GM21360 (cell line): Measurements from ENCODE around the gene CSNK2A1.
"Not testable (repeated sequence)": the region's sequence is repeated elsewhere in the genome, so short reads cannot be mapped to it uniquely, and the experiment has no call there.

Experiments used
- ATAC-seq: cut with Tn5 transposase; IDR thresholded peaks from one replicate; pipeline ENCODE4 v1.9.1; 2021; ENCODE audit warnings: mild to moderate bottlenecking, moderate library complexity; ENCODE audit not compliant: unreplicated experiment

CSNK2A1 gene

DNA sequence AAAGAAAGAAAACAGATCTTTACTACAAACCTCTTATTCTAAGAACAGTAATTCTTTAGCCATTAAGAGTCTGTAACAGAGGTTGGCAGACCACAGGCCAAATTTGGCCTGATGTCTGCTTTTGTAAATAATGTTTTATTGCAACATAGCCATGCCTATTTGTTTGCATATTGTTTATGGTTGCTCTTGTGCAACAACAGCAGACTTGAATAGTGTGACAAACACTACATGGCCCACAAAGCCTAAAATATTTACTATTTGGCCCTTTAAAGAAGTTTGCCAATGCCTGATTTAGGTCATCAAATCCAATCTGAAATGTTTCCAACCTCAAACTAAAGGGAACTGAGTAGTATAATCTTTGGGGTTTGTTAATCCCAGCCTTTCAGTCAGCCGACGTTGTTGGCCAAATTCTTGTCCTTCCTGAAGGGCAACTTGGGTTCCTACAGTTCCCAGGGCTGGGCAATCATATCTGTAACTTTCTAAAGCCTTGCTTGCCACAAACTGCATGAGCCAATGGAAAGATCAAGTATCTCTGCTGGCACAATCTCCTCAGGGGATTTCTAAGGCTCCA, 47.4 kb downstream of the CSNK2A1 start:
- ATAC-seq: no peak

DNA sequence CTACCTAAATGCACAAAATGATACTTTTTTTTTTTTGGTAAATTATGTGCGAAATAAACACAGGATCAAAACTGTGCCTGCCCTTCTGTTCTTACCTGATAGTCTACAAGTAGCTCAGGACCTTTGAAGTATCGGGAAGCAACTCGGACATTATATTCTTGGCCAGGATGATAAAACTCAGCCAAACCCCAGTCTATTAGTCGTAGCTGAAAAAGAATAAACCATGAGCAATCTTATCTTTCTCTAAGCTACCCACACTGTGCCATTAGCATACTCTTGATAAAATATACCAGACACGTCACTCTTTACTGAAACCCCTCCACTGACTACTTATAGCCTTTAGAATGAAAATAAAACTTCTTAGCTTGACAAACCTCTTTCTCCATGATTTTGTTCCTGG, 51.4 kb downstream of the CSNK2A1 start:
- no peak for ATAC-seq

DNA sequence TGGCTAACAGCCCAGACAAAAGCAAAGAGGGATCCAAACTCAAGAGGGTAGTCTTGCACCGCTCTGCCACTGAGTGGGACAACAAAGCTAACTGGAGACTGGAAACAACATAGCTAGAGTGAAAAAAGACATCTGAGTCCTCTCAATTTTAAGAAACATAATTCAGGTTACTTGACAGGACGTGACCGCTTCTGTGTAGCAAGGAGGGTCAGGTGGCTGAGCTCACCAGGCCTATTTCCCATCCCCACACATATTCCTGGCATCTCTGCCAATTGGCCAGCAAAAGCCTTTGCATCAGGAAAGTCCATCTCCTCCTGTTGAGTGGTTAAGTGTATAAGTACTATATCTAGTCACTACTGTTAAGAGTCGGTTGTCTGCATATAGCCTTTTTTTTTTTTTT, 55.9 kb downstream of the CSNK2A1 start:
- ATAC-seq: no peak

DNA sequence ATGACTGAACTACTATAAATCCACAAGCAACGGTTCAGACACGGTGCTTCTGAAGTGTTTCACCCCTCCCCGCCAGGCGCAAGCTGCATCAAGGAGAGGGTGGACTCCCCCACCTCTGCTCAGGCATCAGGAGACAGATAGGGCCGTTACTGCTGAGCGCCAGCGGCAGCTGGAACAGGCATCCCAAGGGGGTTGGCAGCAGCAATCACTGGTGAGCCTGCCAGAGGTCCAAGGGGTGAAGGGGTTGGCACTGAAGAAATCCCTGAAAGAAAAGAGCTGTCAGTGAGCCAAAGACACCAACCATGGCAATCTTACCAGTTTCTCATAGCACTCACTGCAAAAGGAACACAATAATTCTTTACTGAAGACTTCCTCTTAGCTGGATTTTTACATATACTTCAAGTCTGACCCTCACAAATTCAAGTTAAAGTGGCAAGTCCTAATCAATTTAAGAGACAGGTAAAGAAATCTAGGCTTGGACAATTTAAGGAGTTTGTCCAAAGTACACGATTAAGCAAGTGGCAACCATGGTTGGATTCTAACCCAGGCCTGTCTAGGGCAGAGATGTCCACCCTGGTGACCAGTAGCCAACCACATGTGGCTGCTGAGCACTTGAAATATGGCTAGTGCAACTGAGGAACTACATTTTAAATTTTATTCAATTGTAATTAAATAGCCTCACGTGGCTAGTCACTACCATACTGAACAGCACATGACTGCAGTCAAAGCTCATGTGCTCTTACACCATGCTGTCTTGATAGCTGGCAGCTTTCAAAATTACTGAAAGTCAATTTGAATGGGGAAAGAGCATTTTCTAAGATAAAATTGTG, 59.6 kb downstream of the CSNK2A1 start:
- no peak for ATAC-seq

DNA sequence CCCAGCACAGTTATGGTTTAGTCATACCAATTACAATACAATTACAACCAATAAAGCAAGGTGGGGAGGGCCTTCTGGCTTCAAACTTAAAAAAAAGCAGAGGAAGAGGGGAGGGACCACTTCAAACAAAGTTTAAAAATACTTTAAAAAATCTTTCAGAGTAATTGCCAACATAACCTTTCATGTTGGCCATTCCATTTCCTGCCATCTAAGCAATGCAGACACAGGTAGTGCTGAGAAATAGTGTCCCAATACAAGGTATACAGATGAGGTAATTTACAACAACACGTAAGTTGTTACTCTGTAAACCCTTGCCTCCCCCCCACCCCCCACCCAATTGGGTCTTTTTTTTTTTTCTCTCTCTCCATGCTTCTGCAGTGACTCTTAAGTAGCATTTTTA, 62.4 kb downstream of the CSNK2A1 start:
- no peak for ATAC-seq

DNA sequence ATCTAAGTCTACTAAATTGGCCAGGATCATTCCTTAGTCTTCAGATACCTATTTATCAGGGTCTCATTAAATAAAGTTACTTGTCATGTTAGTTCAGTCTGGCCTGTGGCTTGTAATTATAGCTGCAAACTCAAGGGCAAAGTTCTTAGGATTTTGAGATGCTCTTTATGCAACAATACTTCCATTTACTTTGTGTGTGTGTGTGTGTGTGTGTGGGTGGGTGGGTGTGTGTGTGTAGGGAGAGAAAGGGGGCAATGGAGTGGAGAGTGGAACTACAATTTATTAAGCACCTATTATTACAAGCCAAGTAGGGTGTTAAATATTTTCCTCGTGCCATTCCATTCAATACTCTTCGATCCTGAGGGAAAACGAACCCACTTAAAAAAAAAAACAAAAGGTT, 63.5 kb downstream of the CSNK2A1 start:
- ATAC-seq: no peak

DNA sequence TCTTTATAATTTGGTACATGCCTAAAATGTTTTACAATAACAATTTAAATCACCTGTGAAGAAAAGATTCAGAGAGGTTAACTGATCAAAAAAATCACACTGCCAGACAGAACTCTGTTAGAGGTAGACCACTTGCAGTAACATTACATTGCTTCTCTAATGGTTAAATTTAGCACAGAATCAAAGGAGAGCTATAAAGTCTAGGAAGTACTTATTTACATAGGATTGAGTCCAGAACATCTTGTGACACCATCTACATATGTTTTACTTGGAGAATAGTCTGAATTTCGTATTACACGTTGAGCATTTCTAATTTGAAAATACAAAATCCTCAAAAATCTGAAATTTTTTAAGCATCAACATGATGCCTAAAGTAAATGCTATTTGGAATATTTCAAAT, 64.1 kb downstream of the CSNK2A1 start:
- ATAC-seq: no peak

DNA sequence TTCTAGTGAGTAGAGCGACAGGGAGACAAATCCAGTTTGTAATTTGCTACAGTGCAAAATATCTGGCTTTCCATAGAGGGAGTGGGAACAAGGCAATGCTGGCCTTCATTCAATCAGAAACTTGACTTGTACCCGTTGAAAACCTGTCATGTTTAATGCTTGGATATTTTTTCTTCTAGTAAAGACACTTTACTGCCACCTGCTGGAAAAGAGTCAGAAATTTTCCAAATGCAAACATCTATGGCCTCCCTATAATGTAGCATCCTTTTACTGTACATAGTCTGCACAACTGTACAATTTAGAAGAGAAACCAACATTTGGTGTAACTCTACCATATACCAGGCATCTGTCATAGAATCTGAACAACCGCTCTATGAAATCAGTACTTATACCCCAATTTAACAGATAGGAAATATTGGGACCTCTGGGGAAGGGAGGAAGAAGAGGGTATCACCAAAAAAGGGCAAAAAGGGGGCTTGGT, 64.6 kb downstream of the CSNK2A1 start:
- ATAC-seq: no peak

DNA sequence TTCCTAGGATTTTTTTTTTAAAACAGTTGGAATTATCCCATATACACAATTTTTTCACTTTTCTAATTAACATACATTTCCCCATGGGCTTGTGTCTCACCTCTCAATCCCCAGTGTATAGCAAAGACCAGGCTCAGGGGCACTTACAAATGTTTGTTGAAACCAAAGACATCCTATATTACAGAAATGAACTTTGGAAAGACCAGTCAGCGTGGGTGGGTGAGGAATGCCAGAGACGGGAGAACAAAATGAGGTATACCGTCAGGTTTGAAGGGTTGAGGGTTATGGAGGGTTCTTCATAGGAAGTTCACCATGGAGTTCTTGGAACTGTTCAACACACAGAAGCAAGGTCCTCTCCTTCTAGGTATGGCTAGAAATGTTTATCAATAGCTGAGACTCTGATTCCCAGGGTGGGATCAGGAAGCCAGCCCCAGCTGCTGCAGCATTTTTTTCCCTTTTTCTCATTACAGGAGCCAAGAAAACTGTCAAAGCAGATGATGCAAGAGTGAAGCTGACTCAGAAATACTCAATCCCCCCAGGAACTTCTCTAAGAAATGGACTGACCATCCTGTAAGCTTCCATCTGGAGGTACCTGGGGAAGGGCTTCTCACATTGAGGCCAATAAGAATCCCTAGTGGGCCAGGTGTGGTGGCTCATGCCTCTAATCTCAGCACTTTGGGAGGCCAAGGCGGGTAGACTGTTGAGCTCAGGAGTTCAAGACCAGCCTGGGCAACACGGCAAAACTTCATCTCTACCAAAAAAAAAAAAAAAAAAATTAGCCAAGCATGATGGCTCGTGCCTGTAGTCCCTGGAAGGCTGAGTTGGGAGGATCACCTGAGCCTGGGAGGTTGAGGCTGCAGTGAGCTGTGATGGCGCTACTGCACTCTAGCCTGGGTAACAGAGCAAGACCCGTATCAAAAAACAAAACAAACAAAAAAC, 65.3 kb downstream of the CSNK2A1 start:
- ATAC-seq: no peak

DNA sequence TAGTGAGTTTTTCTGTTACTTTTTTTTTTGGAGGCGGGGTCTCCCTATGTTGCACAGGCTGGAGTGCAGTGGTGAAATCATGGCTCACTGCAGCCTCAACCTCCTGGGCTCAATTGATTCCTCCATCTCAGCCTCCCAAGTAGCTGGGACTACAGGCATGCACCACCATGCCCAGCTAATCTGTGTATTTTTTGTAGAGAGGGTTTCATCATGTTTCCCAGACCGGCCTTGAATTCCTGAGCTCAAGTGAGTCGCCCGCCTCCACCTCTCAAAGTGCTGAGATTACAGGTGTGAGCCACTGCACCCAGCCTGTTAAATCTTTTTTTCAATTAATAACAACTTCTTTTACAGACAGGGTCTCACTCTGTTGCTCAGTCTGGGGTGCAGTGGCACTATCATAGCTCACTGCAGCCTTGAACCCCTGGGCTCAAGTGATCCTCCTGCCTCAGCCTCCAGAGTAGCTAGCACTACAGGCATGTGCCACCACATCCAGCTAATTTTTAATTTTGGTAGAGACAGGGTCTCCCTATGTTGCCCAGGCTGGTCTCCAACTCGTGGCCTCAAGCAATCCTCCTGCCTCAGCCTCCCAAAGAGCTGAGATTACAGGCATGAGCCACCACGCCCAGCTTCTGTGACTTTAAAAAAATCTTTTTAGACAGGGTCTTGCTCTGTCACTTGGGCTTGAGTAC, 66.9 kb downstream of the CSNK2A1 start:
- ATAC-seq: not testable (repeated sequence)

DNA sequence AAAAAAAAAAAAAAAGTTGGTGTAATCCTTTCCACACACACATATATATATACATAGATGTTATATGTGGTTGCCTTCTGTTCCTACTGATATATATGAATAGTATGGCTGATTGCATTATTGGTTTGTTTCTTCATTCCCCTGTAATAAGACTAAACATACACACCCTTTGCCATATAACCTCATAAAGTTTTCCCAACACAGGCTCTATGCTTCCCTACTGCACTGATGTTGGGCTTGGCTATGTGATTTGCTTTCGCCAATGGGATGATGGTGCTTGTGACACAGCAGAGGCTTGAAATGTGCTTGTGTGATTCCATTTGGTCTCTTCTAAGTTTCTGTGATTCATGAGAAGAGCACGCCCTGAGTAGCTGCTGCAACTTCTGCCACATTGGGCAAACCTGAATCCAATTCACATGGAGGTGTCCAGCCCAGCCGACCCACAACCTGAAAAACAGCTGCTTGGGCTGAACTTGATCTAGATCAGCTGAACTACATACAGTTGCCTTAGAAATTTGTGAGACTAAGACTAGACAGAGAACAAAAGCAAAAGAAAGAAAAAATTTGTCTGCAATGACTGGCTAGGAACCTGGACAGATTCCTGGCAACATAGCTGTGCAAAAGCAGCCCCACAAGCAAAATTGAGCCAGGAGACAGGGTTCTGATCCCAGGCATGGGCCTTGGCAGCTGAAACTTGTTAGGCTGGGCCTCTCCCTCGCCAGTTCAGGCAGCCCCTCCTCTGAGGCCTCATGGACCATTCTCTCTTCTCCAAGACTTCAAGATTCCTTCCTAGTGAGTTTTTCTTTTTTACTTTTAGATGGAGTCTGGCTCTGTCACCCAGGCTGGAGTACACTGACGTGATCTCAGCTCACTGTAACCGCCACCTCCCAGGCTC, 67.9 kb downstream of the CSNK2A1 start:
- ATAC-seq: no peak

DNA sequence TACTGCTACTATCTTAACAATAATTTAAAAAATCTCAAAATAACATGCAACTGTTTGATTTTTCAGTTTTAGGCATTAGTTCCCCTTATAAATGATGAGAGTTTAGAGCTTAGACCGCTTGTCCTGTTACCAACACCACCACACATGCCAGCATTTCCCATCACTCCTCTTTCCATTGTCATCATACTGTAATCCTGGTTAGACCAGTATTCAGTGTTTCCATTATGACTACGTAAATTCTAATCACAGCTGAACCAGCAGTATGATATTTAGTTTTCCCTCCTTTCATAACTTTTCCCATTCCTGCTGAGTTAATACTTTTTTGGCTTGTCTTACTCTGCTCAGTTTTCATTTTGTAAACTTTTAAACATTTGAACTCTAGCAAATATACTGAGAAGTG, 69.0 kb downstream of the CSNK2A1 start:
- ATAC-seq: no peak

DNA sequence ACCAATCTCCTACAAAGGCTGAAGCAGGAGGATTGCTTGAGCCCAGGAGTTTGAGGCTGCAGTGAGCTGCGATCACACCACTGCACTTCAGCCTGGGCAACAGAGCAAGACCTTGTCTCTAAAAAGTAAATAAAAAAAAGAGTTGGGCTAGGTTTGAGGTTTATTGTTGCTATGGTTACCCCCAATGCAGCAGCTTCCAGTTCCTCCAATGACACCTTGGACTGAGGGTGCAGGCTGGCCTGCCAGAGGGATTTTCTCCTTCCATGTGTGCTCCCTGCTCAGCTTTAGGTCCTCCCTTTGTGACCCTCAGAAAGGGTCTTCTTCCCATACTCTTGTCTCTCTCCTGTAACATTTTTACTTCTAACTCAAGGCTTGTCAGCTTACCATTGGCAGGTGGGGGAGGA, 70.7 kb downstream of the CSNK2A1 start:
- ATAC-seq: no peak

DNA sequence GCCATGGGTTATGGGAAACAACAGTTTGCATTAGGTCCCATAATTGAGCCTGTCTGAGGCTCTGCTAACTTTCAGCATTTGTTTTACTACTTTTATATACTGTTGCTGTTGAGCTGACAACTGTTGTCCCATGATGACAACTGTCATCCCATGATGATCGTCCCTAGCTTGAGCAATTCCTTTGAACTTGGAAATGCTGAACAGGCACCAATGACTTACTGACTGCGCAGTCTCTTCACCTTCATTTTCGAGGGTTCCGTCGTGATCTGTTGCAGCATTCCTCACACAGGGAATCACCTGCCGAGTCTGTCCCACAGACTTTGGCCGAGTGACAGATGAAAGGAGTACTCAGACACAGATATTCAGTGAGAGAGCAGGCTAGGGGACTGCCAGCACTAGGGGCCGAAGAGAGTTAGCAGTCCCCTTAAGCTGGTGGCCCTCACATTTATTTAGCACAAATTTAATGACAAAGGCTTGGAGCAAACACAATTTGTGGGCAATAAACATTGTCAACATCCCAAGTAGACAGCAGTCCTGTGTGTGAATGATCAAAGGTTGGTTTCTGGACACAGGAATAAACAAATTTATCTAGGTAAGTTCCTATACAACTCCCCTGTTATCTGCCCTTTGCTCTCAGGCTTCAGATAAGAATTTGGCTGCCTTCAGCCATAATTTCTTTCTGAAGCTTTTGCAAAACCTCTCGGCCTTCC, 71.3 kb downstream of the CSNK2A1 start:
- ATAC-seq: no peak

DNA sequence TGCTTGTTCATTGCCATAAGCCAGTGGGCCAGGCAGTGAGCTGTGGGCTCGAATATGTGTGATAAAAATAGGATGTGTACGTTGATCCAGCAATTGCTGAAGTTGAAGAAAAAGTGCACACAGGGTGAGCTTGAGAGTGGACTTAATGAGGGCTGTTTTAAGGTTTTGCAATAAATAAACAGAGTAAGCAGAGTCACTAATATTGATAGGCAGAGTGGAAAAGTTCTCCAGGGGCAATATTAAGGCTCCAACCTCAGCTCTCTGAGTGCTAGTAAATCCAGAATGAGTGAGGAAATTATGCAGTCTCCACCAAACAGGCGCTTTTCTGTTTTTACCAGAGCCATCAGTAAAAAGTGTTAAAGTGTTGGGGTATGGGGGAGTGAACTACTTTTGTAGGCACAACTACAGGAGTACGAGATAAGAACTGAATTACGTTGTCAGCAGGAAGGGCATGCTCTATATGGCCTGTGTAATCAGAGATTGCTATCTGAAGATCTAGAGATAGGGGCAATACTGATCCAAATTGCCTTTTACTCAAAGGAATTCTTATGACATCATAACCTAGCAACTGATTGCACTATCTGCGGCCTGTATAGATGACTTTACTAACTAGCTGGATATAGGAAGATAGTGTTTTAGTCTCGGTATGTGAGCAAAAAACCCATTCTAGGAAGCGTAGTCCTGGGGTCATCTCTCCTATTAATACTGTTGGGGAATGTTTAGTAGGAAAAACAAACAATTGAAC, 73.7 kb downstream of the CSNK2A1 start:
- no peak for ATAC-seq

DNA sequence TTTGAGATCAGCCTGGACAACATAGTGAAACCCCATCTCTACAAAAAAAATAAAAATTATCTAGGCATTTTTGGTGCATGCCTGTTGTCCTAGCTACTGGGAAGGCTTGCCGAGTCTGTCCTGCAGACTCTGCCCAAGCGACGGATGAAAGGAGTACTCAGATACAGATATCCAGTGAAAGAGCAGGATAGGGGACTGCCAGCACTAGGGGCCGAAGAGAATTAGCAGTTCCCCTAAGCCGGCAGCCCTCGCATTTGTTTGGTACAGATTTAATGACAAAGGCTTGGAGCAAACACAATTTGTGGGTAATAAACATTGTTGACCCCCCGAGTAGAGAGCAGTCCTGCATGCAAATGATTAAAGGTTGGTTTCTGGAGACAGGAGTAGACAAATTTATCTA, 75.8 kb downstream of the CSNK2A1 start:
- no peak for ATAC-seq

DNA sequence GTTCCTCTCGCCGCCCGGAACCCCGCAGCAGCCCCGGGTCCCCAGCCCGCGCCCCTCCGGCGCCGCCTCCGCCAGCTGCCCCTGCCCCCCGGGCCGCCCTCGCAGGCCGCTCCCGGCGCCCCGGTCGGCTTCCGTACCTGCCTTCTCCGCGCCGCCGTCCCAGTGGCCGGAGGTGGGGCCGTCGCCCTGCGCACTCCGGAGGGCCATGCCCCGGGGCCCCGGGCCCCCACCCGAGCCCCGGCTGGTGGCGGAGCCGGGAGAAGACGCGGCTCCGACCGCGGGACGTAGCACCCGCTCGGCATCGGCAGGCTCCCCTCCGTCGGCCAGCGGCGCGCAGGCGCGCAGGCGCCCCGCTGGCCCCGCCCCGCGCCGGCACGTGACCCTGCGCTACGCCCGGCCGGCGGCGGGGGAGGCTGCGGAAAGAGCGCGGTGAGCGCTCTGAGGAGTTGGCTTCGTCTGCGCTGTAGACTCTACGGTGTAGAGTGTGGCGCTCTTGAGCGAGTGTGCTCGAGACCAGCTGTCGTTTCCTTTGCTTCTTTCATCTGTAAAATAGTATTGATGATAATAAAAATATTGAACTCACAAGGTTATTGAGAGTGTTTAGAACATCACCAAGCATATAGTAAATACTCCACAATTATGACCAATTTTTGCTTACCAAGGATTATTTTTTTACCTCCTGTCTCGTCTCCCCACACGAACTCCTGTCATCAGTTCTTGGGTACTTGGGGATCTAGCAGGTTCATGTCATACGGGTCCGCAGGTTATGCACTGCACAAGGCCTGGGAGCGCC, 81.2 kb downstream of the CSNK2A1 start, which contains the start of gene TBC1D20:
Gene TBC1D20 (minus strand): TSS at position 335 of the 793 bp plus-strand sequence. CDS start 128 bp downstream, at position 207.
- ATAC-seq: peak; percentile 94
